Esophagus muscularis mucosa (tissue), 4 donors: ENCODE data around the gene AGPAT1.

Source experiments
- CTCF ChIP-seq, 3 experiments: fragments of 200-600 bp in 2 of 3; fragments of 450-650 bp in 1 of 3; sonication (generic) in 2 of 3; IDR thresholded peaks; one replicate each; pipeline ENCODE4 v1.5.1; 2017 to 2019; ENCODE audit warnings: antibody characterized with exemption in 3 of 3, mild to moderate bottlenecking in 2 of 3, moderate library complexity in 1 of 3
- EP300 ChIP-seq: sonication (generic); formaldehyde crosslinking; IDR thresholded peaks from one replicate; pipeline ENCODE4 v1.6.1; 2017; ENCODE audit warnings: antibody characterized with exemption
- POLR2A ChIP-seq: fragments of 450-650 bp; IDR thresholded peaks from one replicate; pipeline ENCODE4 v1.6.1; 2017; ENCODE audit warnings: antibody characterized with exemption, moderate library complexity, mild to moderate bottlenecking, low read depth
- POLR2AphosphoS5 ChIP-seq, 2 donors: sonication (generic); formaldehyde crosslinking; IDR thresholded peaks; one replicate each; pipeline ENCODE4 v1.6.1; 2017; ENCODE audit warnings: antibody characterized with exemption in 2 of 2

- TF ChIP-seq POLR2A (no peak), CTCF (IDR thresholded peaks at IDR 0.05) (no peak), POLR2AphosphoS5 (IDR thresholded peaks at IDR 0.05) (no peak), EP300 (no peak)
Measured at GRCh38 chr6:32203426-32204267, 27.8 kb upstream of the AGPAT1 start.
